WTC11 (cell line): ENCODE results near the gene TIMMDC1. TPM values are rescaled to one million over a fixed set of nuclear protein-coding genes. Genes with fewer than 3 reads are reported as not detected.

ENCODE experiments used
- ATAC-seq: fragments of 200-7000 bp; cut with Tn5 transposase; 2 replicates; pipeline ENCODE4 v1.10.0; 2021; ENCODE audit warnings: mild to moderate bottlenecking, moderate library complexity
- CTCF ChIA-PET: fragments of 300-600 bp; sonication (Branson Sonifier 250); formaldehyde crosslinking; loops from one replicate; lab custom pipeline; 2021; ENCODE audit warnings: antibody characterized with exemption; lab: Charles Lee
- POLR2A ChIA-PET: fragments of 350-600 bp; sonication (Branson Sonifier 250); formaldehyde crosslinking; loops from one replicate; lab custom pipeline; 2021; ENCODE audit warnings: antibody characterized with exemption; lab: Charles Lee
- DNase-seq: peaks from one replicate; pipeline ENCODE4 v3.0.0; 2021; ENCODE audit warnings: low spot score
- H3K27ac Mint-ChIP-seq: 2 replicates; pipeline ENCODE4 v1.8.0; 2021; ENCODE audit warnings: mixed read lengths
- H3K27me3 Mint-ChIP-seq: 2 replicates; pipeline ENCODE4 v1.8.0; 2021; ENCODE audit warnings: low read depth, mild to moderate bottlenecking, moderate library complexity, mixed read lengths
- H3K36me3 Mint-ChIP-seq: 2 replicates; pipeline ENCODE4 v1.8.0; 2021; ENCODE audit warnings: mixed read lengths
- H3K4me1 Mint-ChIP-seq: 2 replicates; pipeline ENCODE4 v1.8.0; 2022; ENCODE audit warnings: mixed read lengths
- H3K4me3 Mint-ChIP-seq: 2 replicates; pipeline ENCODE4 v1.8.0; 2021; ENCODE audit warnings: mild to moderate bottlenecking, moderate library complexity, mixed read lengths
- H3K9me3 Mint-ChIP-seq: 2 replicates; pipeline ENCODE4 v1.8.0; 2021; ENCODE audit warnings: mixed read lengths
- CBFB ChIP-seq: sonication (generic); formaldehyde crosslinking; IDR thresholded peaks from 2 replicates; pipeline ENCODE4 v1.8.1; 2022; ENCODE audit warnings: mild to moderate bottlenecking, low read depth, missing genetic modification reagents
- CREM ChIP-seq: sonication (generic); formaldehyde crosslinking; IDR thresholded peaks from 2 replicates; pipeline ENCODE4 v1.8.1; 2022; ENCODE audit warnings: mild to moderate bottlenecking, missing genetic modification reagents, moderate library complexity
- ESRRA ChIP-seq: sonication (generic); formaldehyde crosslinking; IDR thresholded peaks from 2 replicates; pipeline ENCODE4 v1.8.1; 2022; ENCODE audit warnings: mild to moderate bottlenecking, missing genetic modification reagents, borderline replicate concordance
- ETV6 ChIP-seq: sonication (generic); formaldehyde crosslinking; IDR thresholded peaks from 2 replicates; pipeline ENCODE4 v1.8.1; 2022; ENCODE audit warnings: mild to moderate bottlenecking, missing genetic modification reagents
- FOXK1 ChIP-seq: sonication (generic); formaldehyde crosslinking; IDR thresholded peaks from 2 replicates; pipeline ENCODE4 v1.8.0; 2022; ENCODE audit warnings: mild to moderate bottlenecking, moderate library complexity, missing genetic modification reagents
- FOXP1 ChIP-seq: sonication (generic); formaldehyde crosslinking; IDR thresholded peaks from 2 replicates; pipeline ENCODE4 v1.8.0; 2022; ENCODE audit warnings: missing genetic modification reagents, mild to moderate bottlenecking, moderate library complexity, borderline replicate concordance
- GTF2I ChIP-seq: fragments of 250-450 bp; sonication (Bioruptor Pico); conservative IDR thresholded peaks from 2 replicates; pipeline ENCODE4 v1.4.0; 2021; ENCODE audit warnings: mild to moderate bottlenecking
- JAZF1 ChIP-seq: fragments of 250-450 bp; sonication (Bioruptor Pico); IDR thresholded peaks from 2 replicates; pipeline ENCODE4 v1.9.0; 2021; ENCODE audit warnings: moderate library complexity, mild to moderate bottlenecking, inconsistent platforms
- NR2C2 ChIP-seq: sonication (generic); formaldehyde crosslinking; IDR thresholded peaks from 2 replicates; pipeline ENCODE4 v1.8.0; 2022; ENCODE audit warnings: mild to moderate bottlenecking, missing genetic modification reagents
- NR3C1 ChIP-seq: sonication (generic); formaldehyde crosslinking; conservative IDR thresholded peaks from 2 replicates; pipeline ENCODE4 v1.8.1; 2023; ENCODE audit warnings: low read depth, mild to moderate bottlenecking, missing genetic modification reagents
- OVOL2 ChIP-seq: fragments of 250-450 bp; sonication (Bioruptor Pico); IDR thresholded peaks from 2 replicates; pipeline ENCODE4 v1.9.0; 2021; ENCODE audit warnings: mild to moderate bottlenecking, borderline replicate concordance
- SMAD4 ChIP-seq: sonication (generic); formaldehyde crosslinking; IDR thresholded peaks from 2 replicates; pipeline ENCODE4 v1.8.0; 2022; ENCODE audit warnings: mild to moderate bottlenecking, missing genetic modification reagents
- SOX15 ChIP-seq: fragments of 250-450 bp; sonication (Bioruptor Pico); IDR thresholded peaks from 2 replicates; pipeline ENCODE4 v1.9.0; 2021; ENCODE audit warnings: mild to moderate bottlenecking
- SP1 ChIP-seq: sonication (generic); formaldehyde crosslinking; conservative IDR thresholded peaks from 2 replicates; pipeline ENCODE4 v1.8.1; 2022; ENCODE audit warnings: missing genetic modification reagents
- TEAD1 ChIP-seq: sonication (generic); formaldehyde crosslinking; IDR thresholded peaks from 2 replicates; pipeline ENCODE4 v1.8.0; 2022; ENCODE audit warnings: mild to moderate bottlenecking, missing genetic modification reagents
- TP53 ChIP-seq: sonication (generic); formaldehyde crosslinking; IDR thresholded peaks from 2 replicates; pipeline ENCODE4 v1.8.1; 2023; ENCODE audit warnings: mild to moderate bottlenecking, missing genetic modification reagents
- ZBTB21 ChIP-seq: sonication (generic); formaldehyde crosslinking; IDR thresholded peaks from 2 replicates; pipeline ENCODE4 v1.8.1; 2023; ENCODE audit warnings: mild to moderate bottlenecking, missing genetic modification reagents, borderline replicate concordance
- ZNF396 ChIP-seq: fragments of 250-450 bp; sonication (Bioruptor Pico); IDR thresholded peaks from 2 replicates; pipeline ENCODE4 v1.8.0; 2021; ENCODE audit warnings: mild to moderate bottlenecking, moderate library complexity, borderline replicate concordance
- total RNA-seq: library from RNA; stranded (reverse); gene quantifications from 3 replicates; pipeline ENCODE4 v1.2.3, GENCODE V29; 2021
- TF ChIP-seq, protein P1 (sequence below): fragments of 250-450 bp; sonication (Bioruptor Pico); IDR thresholded peaks from 2 replicates; pipeline ENCODE4 v1.9.0; 2021; ENCODE audit warnings: mild to moderate bottlenecking
- TF ChIP-seq, protein P2 (sequence below): sonication (generic); formaldehyde crosslinking; IDR thresholded peaks from 2 replicates; pipeline ENCODE4 v1.8.0; 2022; ENCODE audit warnings: mild to moderate bottlenecking, missing genetic modification reagents
- TF ChIP-seq, protein P3 (sequence below): fragments of 250-450 bp; sonication (Bioruptor Pico); IDR thresholded peaks from 2 replicates; pipeline ENCODE4 v1.9.0; 2021; ENCODE audit warnings: mild to moderate bottlenecking
- TF ChIP-seq, protein P4 (sequence below): sonication (generic); formaldehyde crosslinking; IDR thresholded peaks from 2 replicates; pipeline ENCODE4 v1.8.1; 2022; ENCODE audit warnings: mild to moderate bottlenecking, missing genetic modification reagents, moderate library complexity, borderline replicate concordance
- TF ChIP-seq, protein P5 (sequence below): sonication (generic); formaldehyde crosslinking; IDR thresholded peaks from 2 replicates; pipeline ENCODE4 v1.8.0; 2022; ENCODE audit warnings: mild to moderate bottlenecking, missing genetic modification reagents

Gene TIMMDC1
- total RNA-seq, 1 experiment from 2014 or later = 114 TPM

DNA sequence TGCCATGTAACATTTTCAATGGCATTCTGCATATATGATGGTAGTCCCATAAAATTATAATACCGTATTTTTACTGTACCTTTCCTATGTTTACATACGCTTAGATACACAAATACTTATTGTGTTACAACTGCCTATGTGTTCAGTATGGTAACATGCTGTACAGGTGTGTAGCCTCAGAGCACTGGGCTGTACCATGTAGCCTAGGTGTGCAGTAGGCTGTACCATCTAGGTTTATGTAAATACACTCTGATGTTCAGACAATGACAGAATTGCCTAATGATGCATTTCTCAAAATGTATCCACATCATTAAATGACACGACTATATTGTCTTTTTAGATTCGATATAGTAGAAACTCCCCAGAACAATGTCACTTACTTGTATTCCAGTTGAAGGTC lies 38.4 kb downstream of the TIMMDC1 start:
- no peak overlapping the region for H3K27ac Mint-ChIP-seq
- H3K36me3 Mint-ChIP-seq = no peaks in the 10 kb centered on the region
- no peak overlapping the region for H3K4me3 Mint-ChIP-seq
- H3K9me3 Mint-ChIP-seq = no peaks in the 10 kb centered on the region
- no peak for DNase-seq
- POLR2A ChIA-PET = no interaction called here
- no peak for TF ChIP-seq ZNF396 (CRISPR knock-in tag)
- no peak for TF ChIP-seq CBFB
- TF ChIP-seq, protein P1, sequence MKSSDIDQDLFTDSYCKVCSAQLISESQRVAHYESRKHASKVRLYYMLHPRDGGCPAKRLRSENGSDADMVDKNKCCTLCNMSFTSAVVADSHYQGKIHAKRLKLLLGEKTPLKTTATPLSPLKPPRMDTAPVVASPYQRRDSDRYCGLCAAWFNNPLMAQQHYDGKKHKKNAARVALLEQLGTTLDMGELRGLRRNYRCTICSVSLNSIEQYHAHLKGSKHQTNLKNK = no peak
- TF ChIP-seq CREM = no peak
- no peak for TF ChIP-seq FOXK1
- no peak for TF ChIP-seq TEAD1
- TF ChIP-seq, protein P2, sequence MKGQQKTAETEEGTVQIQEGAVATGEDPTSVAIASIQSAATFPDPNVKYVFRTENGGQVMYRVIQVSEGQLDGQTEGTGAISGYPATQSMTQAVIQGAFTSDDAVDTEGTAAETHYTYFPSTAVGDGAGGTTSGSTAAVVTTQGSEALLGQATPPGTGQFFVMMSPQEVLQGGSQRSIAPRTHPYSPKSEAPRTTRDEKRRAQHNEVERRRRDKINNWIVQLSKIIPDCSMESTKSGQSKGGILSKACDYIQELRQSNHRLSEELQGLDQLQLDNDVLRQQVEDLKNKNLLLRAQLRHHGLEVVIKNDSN (CRISPR knock-in tag) = no peak
- TF ChIP-seq, all 79 proteins: peak for 0
- CTCF ChIA-PET = no interaction called here
- no peak for ATAC-seq
- no peaks in the 10 kb centered on the region for H3K4me1 Mint-ChIP-seq
- no peaks in the 10 kb centered on the region for H3K27me3 Mint-ChIP-seq

DNA sequence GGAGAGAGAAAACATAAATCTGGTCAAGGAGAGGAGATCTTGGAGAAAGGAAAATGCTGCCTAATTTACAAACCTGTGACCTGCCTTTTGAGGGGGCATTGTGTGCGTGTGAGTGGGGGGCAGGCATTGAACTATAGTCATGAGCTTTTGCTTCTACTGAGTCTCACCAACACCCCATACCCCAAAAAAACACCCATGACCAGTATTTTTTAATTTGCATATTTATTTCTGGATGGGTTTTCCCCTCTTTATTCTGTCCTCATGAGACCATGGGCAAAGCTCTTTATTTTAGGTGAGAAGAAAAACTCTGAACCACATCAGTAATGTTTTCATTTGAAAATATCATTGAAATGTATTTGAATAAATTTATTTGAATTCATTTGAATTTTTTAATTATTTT lies 40.4 kb downstream of the TIMMDC1 start:
- no peak overlapping the region for H3K27ac Mint-ChIP-seq
- no peaks in the 10 kb centered on the region for H3K4me1 Mint-ChIP-seq
- TF ChIP-seq FOXP1 (CRISPR knock-in tag) (no peak), FOXK1 (no peak), TP53 (CRISPR knock-in tag) (no peak), ESRRA (CRISPR knock-in tag) (no peak), SP1 (CRISPR knock-in tag) (no peak), TEAD1 (no peak), OVOL2 (no peak), GTF2I (no peak)
- TF ChIP-seq, protein P3, sequence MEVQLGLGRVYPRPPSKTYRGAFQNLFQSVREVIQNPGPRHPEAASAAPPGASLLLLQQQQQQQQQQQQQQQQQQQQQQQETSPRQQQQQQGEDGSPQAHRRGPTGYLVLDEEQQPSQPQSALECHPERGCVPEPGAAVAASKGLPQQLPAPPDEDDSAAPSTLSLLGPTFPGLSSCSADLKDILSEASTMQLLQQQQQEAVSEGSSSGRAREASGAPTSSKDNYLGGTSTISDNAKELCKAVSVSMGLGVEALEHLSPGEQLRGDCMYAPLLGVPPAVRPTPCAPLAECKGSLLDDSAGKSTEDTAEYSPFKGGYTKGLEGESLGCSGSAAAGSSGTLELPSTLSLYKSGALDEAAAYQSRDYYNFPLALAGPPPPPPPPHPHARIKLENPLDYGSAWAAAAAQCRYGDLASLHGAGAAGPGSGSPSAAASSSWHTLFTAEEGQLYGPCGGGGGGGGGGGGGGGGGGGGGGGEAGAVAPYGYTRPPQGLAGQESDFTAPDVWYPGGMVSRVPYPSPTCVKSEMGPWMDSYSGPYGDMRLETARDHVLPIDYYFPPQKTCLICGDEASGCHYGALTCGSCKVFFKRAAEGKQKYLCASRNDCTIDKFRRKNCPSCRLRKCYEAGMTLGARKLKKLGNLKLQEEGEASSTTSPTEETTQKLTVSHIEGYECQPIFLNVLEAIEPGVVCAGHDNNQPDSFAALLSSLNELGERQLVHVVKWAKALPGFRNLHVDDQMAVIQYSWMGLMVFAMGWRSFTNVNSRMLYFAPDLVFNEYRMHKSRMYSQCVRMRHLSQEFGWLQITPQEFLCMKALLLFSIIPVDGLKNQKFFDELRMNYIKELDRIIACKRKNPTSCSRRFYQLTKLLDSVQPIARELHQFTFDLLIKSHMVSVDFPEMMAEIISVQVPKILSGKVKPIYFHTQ = no peak
- TF ChIP-seq, protein P4, sequence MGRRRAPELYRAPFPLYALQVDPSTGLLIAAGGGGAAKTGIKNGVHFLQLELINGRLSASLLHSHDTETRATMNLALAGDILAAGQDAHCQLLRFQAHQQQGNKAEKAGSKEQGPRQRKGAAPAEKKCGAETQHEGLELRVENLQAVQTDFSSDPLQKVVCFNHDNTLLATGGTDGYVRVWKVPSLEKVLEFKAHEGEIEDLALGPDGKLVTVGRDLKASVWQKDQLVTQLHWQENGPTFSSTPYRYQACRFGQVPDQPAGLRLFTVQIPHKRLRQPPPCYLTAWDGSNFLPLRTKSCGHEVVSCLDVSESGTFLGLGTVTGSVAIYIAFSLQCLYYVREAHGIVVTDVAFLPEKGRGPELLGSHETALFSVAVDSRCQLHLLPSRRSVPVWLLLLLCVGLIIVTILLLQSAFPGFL (CRISPR knock-in tag) = no peak
- no peak for ATAC-seq
- no peak overlapping the region for H3K4me3 Mint-ChIP-seq
- ChIA-PET CTCF (no interaction called here), POLR2A (no interaction called here)
- H3K36me3 Mint-ChIP-seq = no peaks in the 10 kb centered on the region
- DNase-seq = no peak
- no peaks in the 10 kb centered on the region for H3K9me3 Mint-ChIP-seq
- peaks cover 4% of the 10 kb centered on the region; the same call in 1 of the 2 replicates for H3K27me3 Mint-ChIP-seq

DNA sequence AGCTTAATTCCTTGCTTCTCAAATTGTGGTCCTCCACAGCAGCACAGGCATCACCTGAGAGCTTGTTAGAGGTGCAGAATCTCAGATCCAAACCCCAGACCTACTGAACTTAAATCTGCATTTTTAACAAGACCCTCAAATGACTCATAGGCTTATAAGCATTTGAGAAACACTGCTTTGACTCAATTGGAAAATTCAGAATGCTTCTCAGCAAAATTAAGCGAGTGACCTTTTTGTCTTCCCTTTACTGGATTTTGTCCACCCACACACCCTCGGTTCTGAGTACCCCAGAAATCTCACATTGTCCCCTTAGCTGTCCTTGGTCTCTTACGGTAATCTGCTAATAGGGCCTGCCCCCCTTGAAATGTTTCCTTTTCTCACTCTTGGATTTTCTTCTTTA lies 43.2 kb downstream of the TIMMDC1 start:
- H3K4me3 Mint-ChIP-seq = no peak overlapping the region
- POLR2A ChIA-PET = no interaction called here
- CTCF ChIA-PET = no interaction called here
- H3K36me3 Mint-ChIP-seq = no peaks in the 10 kb centered on the region
- peaks cover 4% of the 10 kb centered on the region; the same call in 1 of the 2 replicates for H3K27me3 Mint-ChIP-seq
- H3K27ac Mint-ChIP-seq = no peak overlapping the region
- ATAC-seq = no peak
- H3K9me3 Mint-ChIP-seq = no peaks in the 10 kb centered on the region
- TF ChIP-seq ETV6 = no peak
- no peak for TF ChIP-seq SP1 (CRISPR knock-in tag)
- TF ChIP-seq JAZF1 (CRISPR knock-in tag) = no peak
- TF ChIP-seq, protein P5, sequence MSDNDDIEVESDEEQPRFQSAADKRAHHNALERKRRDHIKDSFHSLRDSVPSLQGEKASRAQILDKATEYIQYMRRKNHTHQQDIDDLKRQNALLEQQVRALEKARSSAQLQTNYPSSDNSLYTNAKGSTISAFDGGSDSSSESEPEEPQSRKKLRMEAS (CRISPR knock-in tag) = no peak
- TF ChIP-seq NR3C1 (CRISPR knock-in tag) = no peak
- no peak for TF ChIP-seq SOX15 (CRISPR knock-in tag)
- TF ChIP-seq SMAD4 (CRISPR knock-in tag) = no peak
- TF ChIP-seq NR2C2 (CRISPR knock-in tag) = no peak
- TF ChIP-seq ZBTB21 (CRISPR knock-in tag) = no peak
- H3K4me1 Mint-ChIP-seq = no peaks in the 10 kb centered on the region
- no peak for DNase-seq
